Uterus (tissue), 2 donors: Measurements from ENCODE around the gene ERAS.

Source experiments
- POLR2A ChIP-seq, 2 donors: fragments of 450-650 bp; IDR thresholded peaks; one replicate each; pipeline ENCODE4 v1.6.1; 2016; ENCODE audit warnings: antibody characterized with exemption in 2 of 2, mild to moderate bottlenecking in 1 of 2, moderate library complexity in 1 of 2
- TF ChIP-seq, protein P1 (sequence below), 4 experiments: fragments of 200-600 bp in 2 of 4; fragments of 450-650 bp in 2 of 4; sonication (generic) in 2 of 4; IDR thresholded peaks; one replicate each; pipeline ENCODE4 v1.5.1; 2016 to 2019; ENCODE audit warnings: antibody characterized with exemption in 4 of 4, mild to moderate bottlenecking in 2 of 4, moderate library complexity in 1 of 4

DNA sequence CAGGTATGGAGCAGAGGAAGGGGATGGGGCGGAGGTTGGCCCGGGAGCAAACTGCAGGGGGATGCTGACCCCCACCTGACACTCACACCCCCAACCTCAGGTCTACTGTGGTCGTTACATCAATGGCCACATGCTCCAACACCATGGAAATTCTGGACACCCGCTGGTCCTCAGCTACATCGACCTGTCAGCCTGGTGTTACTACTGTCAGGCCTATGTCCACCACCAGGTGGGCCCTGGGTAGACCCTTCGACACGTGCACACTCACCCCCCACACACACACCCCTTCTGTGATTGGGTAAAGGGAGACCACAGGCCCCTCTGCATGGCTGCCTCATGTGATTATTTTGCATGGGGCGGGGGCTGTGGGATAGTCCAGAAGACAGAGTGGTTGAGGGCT is 2.2 kb upstream of the ERAS start:
- no peak for TF ChIP-seq POLR2A (IDR thresholded peaks at IDR 0.05)
- TF ChIP-seq, protein P1, sequence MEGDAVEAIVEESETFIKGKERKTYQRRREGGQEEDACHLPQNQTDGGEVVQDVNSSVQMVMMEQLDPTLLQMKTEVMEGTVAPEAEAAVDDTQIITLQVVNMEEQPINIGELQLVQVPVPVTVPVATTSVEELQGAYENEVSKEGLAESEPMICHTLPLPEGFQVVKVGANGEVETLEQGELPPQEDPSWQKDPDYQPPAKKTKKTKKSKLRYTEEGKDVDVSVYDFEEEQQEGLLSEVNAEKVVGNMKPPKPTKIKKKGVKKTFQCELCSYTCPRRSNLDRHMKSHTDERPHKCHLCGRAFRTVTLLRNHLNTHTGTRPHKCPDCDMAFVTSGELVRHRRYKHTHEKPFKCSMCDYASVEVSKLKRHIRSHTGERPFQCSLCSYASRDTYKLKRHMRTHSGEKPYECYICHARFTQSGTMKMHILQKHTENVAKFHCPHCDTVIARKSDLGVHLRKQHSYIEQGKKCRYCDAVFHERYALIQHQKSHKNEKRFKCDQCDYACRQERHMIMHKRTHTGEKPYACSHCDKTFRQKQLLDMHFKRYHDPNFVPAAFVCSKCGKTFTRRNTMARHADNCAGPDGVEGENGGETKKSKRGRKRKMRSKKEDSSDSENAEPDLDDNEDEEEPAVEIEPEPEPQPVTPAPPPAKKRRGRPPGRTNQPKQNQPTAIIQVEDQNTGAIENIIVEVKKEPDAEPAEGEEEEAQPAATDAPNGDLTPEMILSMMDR (IDR thresholded peaks at IDR 0.05) = no peak
